Mesendoderm (in vitro differentiated cells): ENCODE data around the gene CASQ1.

Experiments
- DNase-seq: peaks from one replicate; pipeline ENCODE4 v3.0.0; 2013
- H2AK5ac ChIP-seq: 2 replicates; pipeline ENCODE4 v1.6.1; 2013; ENCODE audit warnings: low read length, inconsistent platforms
- H2BK120ac ChIP-seq: 2 replicates; pipeline ENCODE4 v1.6.1; 2013; ENCODE audit warnings: low read depth, mild to moderate bottlenecking, low read length, moderate library complexity, mixed read lengths
- H2BK15ac ChIP-seq: replicated peaks from 2 replicates; pipeline ENCODE4 v1.6.1; 2013; ENCODE audit warnings: low read depth, mild to moderate bottlenecking, moderate library complexity
- H2BK5ac ChIP-seq: 2 replicates; pipeline ENCODE4 v1.6.1; 2013; ENCODE audit warnings: low read length, inconsistent platforms
- H3K18ac ChIP-seq: 2 replicates; pipeline ENCODE4 v1.6.1; 2013; ENCODE audit warnings: mild to moderate bottlenecking, low read length, mixed read lengths
- H3K23ac ChIP-seq: one replicate; pipeline ENCODE4 v1.6.1; 2013; ENCODE audit warnings: low read length
- H3K27ac ChIP-seq: 2 replicates; pipeline ENCODE4 v1.5.1; 2013; ENCODE audit warnings: low read depth, mild to moderate bottlenecking, inconsistent platforms, low read length, moderate library complexity
- H3K27me3 ChIP-seq: 2 replicates; pipeline ENCODE4 v1.6.1; 2013; ENCODE audit warnings: low read length, control low read depth, mild to moderate bottlenecking, inconsistent platforms; ENCODE audit not compliant: insufficient read depth, poor library complexity
- H3K36me3 ChIP-seq: 2 replicates; pipeline ENCODE4 v1.6.1; 2013; ENCODE audit warnings: low read length, inconsistent platforms; ENCODE audit not compliant: control insufficient read depth, insufficient read depth
- H3K4ac ChIP-seq: one replicate; pipeline ENCODE4 v1.6.1; 2013; ENCODE audit warnings: low read depth, mild to moderate bottlenecking, low read length, moderate library complexity
- H3K4me1 ChIP-seq: 2 replicates; pipeline ENCODE4 v1.6.1; 2013; ENCODE audit warnings: low read depth, low read length, inconsistent platforms; ENCODE audit not compliant: control insufficient read depth
- H3K4me2 ChIP-seq: 2 replicates; pipeline ENCODE4 v1.6.1; 2013; ENCODE audit warnings: low read length
- H3K4me3 ChIP-seq: 2 replicates; pipeline ENCODE4 v1.5.1; 2013; ENCODE audit warnings: mild to moderate bottlenecking, low read length
- H3K56ac ChIP-seq: one replicate; pipeline ENCODE4 v1.6.1; 2013; ENCODE audit warnings: low read length
- H3K79me1 ChIP-seq: 2 replicates; pipeline ENCODE4 v1.6.1; 2013; ENCODE audit warnings: low read length, inconsistent platforms
- H3K79me2 ChIP-seq: 2 replicates; pipeline ENCODE4 v1.6.1; 2013; ENCODE audit warnings: mild to moderate bottlenecking, low read length; ENCODE audit not compliant: control insufficient read depth, insufficient read depth
- H3K9ac ChIP-seq: 2 replicates; pipeline ENCODE4 v1.6.1; 2013; ENCODE audit warnings: low read length, inconsistent platforms
- H4K5ac ChIP-seq: one replicate; pipeline ENCODE4 v1.6.1; 2013; ENCODE audit warnings: low read length
- H4K8ac ChIP-seq: one replicate; pipeline ENCODE4 v1.6.1; 2013; ENCODE audit warnings: low read depth, mild to moderate bottlenecking, control low read depth, low read length, moderate library complexity
- WGBS: extraction: QIAGEN DNeasy Blood & Tissue Kit; methylation state at CpG from one replicate; pipeline ENCODE4 v1.1.7; 2013; ENCODE audit warnings: low lambda C conversion rate, missing lambda C conversion rate; ENCODE audit not compliant: insufficient coverage; ENCODE audit errors: extremely low coverage; 5-methylcytosine and 5-hydroxymethylcytosine counted together

Gene CASQ1

GRCh38 chr1:160149233-160149632 lies 41.1 kb upstream of the CASQ1 start:
- Histone ChIP-seq H3K79me1 (no peaks in the 10 kb centered on the region), H3K4me2 (no peak overlapping the region), H2AK5ac (no peak overlapping the region), H4K8ac (no peak overlapping the region), H3K56ac (no peak overlapping the region), H4K5ac (no peak overlapping the region), H3K4me1 (no peaks in the 10 kb centered on the region), H2BK15ac (no peak overlapping the region), H3K23ac (no peak overlapping the region), H3K27ac (no peak overlapping the region), H2BK5ac (no peak overlapping the region), H3K27me3 (no peaks in the 10 kb centered on the region), H3K36me3 (no peaks in the 10 kb centered on the region), H2BK120ac (no peak overlapping the region), H3K18ac (no peak overlapping the region), H3K9ac (no peak overlapping the region), H3K4ac (no peak overlapping the region), H3K4me3 (no peak overlapping the region), H3K79me2 (no peaks in the 10 kb centered on the region)
- no peak for DNase-seq

GRCh38 chr1:160149716-160150115 lies 40.7 kb upstream of the CASQ1 start:
- Histone ChIP-seq H3K56ac (no peak overlapping the region), H4K8ac (no peak overlapping the region), H3K4me2 (no peak overlapping the region), H4K5ac (no peak overlapping the region), H2BK120ac (no peak overlapping the region), H2BK5ac (no peak overlapping the region), H3K4ac (no peak overlapping the region), H2BK15ac (no peak overlapping the region), H3K79me2 (no peaks in the 10 kb centered on the region), H3K18ac (no peak overlapping the region), H3K79me1 (no peaks in the 10 kb centered on the region), H3K23ac (no peak overlapping the region), H3K9ac (no peak overlapping the region), H3K27ac (no peak overlapping the region), H3K4me3 (no peak overlapping the region), H3K36me3 (no peaks in the 10 kb centered on the region), H3K4me1 (no peaks in the 10 kb centered on the region), H2AK5ac (no peak overlapping the region), H3K27me3 (no peaks in the 10 kb centered on the region)
- no peak for DNase-seq
- no CpG with 5 or more reads among the region's 2 CpGs for WGBS

- Histone ChIP-seq H2AK5ac (no peak within 1 kb of the TSS), H3K23ac (no peak within 1 kb of the TSS), H3K27ac (no peak within 1 kb of the TSS), H4K5ac (no peak within 1 kb of the TSS), H3K27me3 (no peaks in the 10 kb centered on the region), H2BK120ac (no peak within 1 kb of the TSS), H3K9ac (no peak within 1 kb of the TSS), H3K4me1 (no peaks in the 10 kb centered on the region), H4K8ac (no peak within 1 kb of the TSS), H3K56ac (no peak within 1 kb of the TSS), H3K79me2 (no peaks in the 10 kb centered on the region), H3K36me3 (no peaks in the 10 kb centered on the region), H3K4ac (no peak within 1 kb of the TSS), H3K4me3 (no peak within 1 kb of the TSS), H2BK5ac (no peak within 1 kb of the TSS), H3K18ac (no peak within 1 kb of the TSS), H3K79me1 (no peaks in the 10 kb centered on the region), H3K4me2 (no peak within 1 kb of the TSS), H2BK15ac (no peak within 1 kb of the TSS)
- no peak for DNase-seq
- WGBS, result no CpG with 5 or more reads among the region's 6 CpGs
Measured at GRCh38 chr1:160151303-160151702, 39.1 kb upstream of the CASQ1 start, which contains the start of gene ATP1A4. TSS of gene ATP1A4 (plus strand) at chr1:160151603. CDS start at chr1:160152041, 438 bp downstream.

- no peaks in the 10 kb centered on the region for H3K27me3 ChIP-seq
- no peak overlapping the region for H3K4ac ChIP-seq
- no peak overlapping the region for H3K23ac ChIP-seq
- H3K56ac ChIP-seq, result no peak overlapping the region
- H3K36me3 ChIP-seq, result no peaks in the 10 kb centered on the region
- H3K18ac ChIP-seq, result no peak overlapping the region
- no peak overlapping the region for H2BK120ac ChIP-seq
- no peaks in the 10 kb centered on the region for H3K79me2 ChIP-seq
- no peak overlapping the region for H4K5ac ChIP-seq
- no peaks in the 10 kb centered on the region for H3K4me1 ChIP-seq
- no peak overlapping the region for H3K4me3 ChIP-seq
- no peak overlapping the region for H3K9ac ChIP-seq
- H2BK5ac ChIP-seq, result no peak overlapping the region
- H3K27ac ChIP-seq, result no peak overlapping the region
- WGBS, result no CpG with 5 or more reads among the region's 3 CpGs
- no peak overlapping the region for H2BK15ac ChIP-seq
- no peaks in the 10 kb centered on the region for H3K79me1 ChIP-seq
- H4K8ac ChIP-seq, result no peak overlapping the region
- H2AK5ac ChIP-seq, result no peak overlapping the region
- H3K4me2 ChIP-seq, result no peak overlapping the region
- DNase-seq, result no peak
Measured at GRCh38 chr1:160154790-160155189, 35.6 kb upstream of the CASQ1 start.

GRCh38 chr1:160156361-160156760 lies 34.0 kb upstream of the CASQ1 start:
- Histone ChIP-seq H2BK15ac (no peak overlapping the region), H3K79me1 (no peaks in the 10 kb centered on the region), H3K4ac (no peak overlapping the region), H3K23ac (no peak overlapping the region), H4K8ac (no peak overlapping the region), H3K4me2 (no peak overlapping the region), H3K36me3 (no peaks in the 10 kb centered on the region), H2AK5ac (no peak overlapping the region), H3K4me1 (no peaks in the 10 kb centered on the region), H3K27me3 (no peaks in the 10 kb centered on the region), H3K18ac (no peak overlapping the region), H2BK5ac (no peak overlapping the region), H4K5ac (no peak overlapping the region), H3K56ac (no peak overlapping the region), H3K79me2 (no peaks in the 10 kb centered on the region), H3K4me3 (no peak overlapping the region), H2BK120ac (no peak overlapping the region), H3K27ac (no peak overlapping the region), H3K9ac (no peak overlapping the region)
- WGBS, result no CpG with 5 or more reads among the region's 5 CpGs
- DNase-seq, result no peak

GRCh38 chr1:160157174-160157573 lies 33.2 kb upstream of the CASQ1 start:
- Histone ChIP-seq H3K79me1 (no peaks in the 10 kb centered on the region), H4K5ac (no peak overlapping the region), H2BK15ac (no peak overlapping the region), H3K18ac (no peak overlapping the region), H2BK120ac (no peak overlapping the region), H3K9ac (no peak overlapping the region), H2BK5ac (no peak overlapping the region), H2AK5ac (no peak overlapping the region), H3K27ac (no peak overlapping the region), H4K8ac (no peak overlapping the region), H3K23ac (no peak overlapping the region), H3K27me3 (no peaks in the 10 kb centered on the region), H3K56ac (no peak overlapping the region), H3K4me1 (no peaks in the 10 kb centered on the region), H3K36me3 (no peaks in the 10 kb centered on the region), H3K4me3 (no peak overlapping the region), H3K4ac (no peak overlapping the region), H3K79me2 (no peaks in the 10 kb centered on the region), H3K4me2 (no peak overlapping the region)
- no CpG with 5 or more reads among the region's 4 CpGs for WGBS
- no peak for DNase-seq
